ENCODE data around the gene TLE1.

GRCh38 chr9:81589392-81589791 lies 100.0 kb downstream of the TLE1 start:
- TF ChIP-seq EGR1 (IDR thresholded peaks at IDR 0.05; ENCODE audit: low read depth) = no peak
- TF ChIP-seq POLR2A (IDR thresholded peaks at IDR 0.05; ENCODE audit: borderline replicate concordance, extremely low read depth, insufficient read depth, insufficient read length) = no peak

Data from HCT116 (cell line).